A673 (cell line): ENCODE measurements around the gene ATG14.

Source experiments
- EZH2 ChIP-seq: fragments of 200-600 bp; sonication (generic); IDR thresholded peaks from 2 replicates; pipeline ENCODE4 v1.6.1; 2017; ENCODE audit warnings: borderline replicate concordance, low read depth, mild to moderate bottlenecking, mixed read lengths, antibody characterized with exemption, low read length; ENCODE audit not compliant: poor library complexity, severe bottlenecking
- TF ChIP-seq, protein P1 (sequence below): fragments of 300-800, 200-600 bp; sonication (generic); conservative IDR thresholded peaks from 2 replicates; pipeline ENCODE4 v1.5.1; 2017; ENCODE audit warnings: low read depth, mild to moderate bottlenecking, antibody characterized with exemption, low read length, moderate library complexity, mixed read lengths

DNA sequence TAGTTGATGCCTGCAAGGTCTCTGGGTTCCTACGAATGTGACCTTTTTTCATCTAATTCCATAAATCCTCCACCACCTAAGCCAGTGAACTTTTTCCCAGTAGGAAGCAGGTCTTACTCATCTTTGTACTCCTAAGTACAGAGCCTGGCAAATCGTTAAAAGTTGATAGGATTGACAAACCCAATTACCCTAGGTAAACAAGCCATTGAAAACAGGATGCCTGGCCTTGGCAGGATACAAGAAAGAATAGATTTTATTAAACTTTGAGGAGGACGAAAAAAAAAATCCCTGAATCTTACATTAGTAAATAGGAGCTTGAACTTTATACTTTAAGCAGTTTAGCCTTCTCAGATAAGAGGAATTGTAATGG lies 23.2 kb upstream of the ATG14 start:
- TF ChIP-seq, protein P1, sequence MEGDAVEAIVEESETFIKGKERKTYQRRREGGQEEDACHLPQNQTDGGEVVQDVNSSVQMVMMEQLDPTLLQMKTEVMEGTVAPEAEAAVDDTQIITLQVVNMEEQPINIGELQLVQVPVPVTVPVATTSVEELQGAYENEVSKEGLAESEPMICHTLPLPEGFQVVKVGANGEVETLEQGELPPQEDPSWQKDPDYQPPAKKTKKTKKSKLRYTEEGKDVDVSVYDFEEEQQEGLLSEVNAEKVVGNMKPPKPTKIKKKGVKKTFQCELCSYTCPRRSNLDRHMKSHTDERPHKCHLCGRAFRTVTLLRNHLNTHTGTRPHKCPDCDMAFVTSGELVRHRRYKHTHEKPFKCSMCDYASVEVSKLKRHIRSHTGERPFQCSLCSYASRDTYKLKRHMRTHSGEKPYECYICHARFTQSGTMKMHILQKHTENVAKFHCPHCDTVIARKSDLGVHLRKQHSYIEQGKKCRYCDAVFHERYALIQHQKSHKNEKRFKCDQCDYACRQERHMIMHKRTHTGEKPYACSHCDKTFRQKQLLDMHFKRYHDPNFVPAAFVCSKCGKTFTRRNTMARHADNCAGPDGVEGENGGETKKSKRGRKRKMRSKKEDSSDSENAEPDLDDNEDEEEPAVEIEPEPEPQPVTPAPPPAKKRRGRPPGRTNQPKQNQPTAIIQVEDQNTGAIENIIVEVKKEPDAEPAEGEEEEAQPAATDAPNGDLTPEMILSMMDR: no peak
- no peak for TF ChIP-seq EZH2
